HG03097 (cell line): ENCODE data around the gene KIF3A.
A peak's percentile ranks its signal among the peaks of the same experiment; 100 is the strongest.

Experiments
- ATAC-seq: cut with Tn5 transposase; IDR thresholded peaks from one replicate; pipeline ENCODE4 v1.9.1; 2021; ENCODE audit not compliant: unreplicated experiment, low FRiP score

The KIF3A gene

DNA sequence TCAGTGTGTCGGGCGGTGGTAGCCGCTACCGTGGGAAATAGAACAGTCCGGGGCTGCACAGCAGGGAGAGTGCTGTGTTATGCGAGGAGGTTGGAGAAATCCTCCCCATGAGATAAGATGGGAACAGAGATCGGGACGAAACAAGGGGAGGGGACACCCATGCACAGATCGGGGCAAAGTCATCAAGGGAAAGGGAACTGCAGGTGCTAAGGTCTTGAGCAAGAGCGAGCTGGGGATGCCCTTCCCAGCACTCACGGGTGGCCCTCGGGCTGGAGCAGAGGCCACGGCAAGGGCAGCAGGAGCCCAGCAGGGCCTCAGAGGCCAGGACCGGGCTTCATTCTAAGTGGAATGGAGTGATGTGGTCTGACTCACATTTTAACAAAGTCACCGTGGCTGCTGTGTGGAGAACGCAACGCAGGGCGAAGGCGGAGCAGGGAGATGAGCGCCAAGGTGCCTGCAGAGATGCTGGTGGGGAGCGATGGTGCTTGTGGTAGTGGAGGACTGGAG lies 71.7 kb downstream of the KIF3A start:
- no peak for ATAC-seq

DNA sequence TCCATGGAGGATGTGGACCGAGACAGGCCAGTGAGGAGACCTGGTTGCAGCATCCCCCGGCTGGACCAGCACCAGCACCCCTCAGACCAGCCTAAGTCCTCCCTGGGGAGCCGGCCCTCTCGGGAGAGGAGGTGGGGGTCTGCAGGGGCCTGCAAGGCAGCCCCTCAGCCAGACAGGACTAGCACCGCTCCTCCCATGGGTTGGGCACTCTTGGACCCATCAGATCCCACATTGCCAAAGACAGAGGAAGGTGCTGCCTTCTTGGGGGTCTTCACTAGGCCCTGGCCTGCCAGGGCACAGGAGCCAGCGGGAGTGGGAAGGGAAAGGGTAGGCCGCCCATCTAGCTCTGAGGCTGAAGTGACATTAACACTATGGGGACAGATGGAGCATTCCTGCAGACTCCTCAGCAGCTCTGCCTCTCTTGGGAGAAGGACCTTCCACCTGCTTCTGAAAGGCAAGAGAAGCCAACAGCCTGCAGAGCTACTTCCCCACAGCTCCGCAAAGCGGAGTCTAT lies 72.6 kb downstream of the KIF3A start:
- ATAC-seq = no peak

- peak; percentile 30 for ATAC-seq
Measured at GRCh38 chr5:132663771-132664695, 73.3 kb downstream of the KIF3A start.

- ATAC-seq = peak; percentile 56
Measured at GRCh38 chr5:132662925-132663770, 74.2 kb downstream of the KIF3A start.

- no peak for ATAC-seq
Measured at GRCh38 chr5:132662004-132662401, 75.3 kb downstream of the KIF3A start.

GRCh38 chr5:132661231-132662003 lies 75.9 kb downstream of the KIF3A start:
- no peak for ATAC-seq

DNA sequence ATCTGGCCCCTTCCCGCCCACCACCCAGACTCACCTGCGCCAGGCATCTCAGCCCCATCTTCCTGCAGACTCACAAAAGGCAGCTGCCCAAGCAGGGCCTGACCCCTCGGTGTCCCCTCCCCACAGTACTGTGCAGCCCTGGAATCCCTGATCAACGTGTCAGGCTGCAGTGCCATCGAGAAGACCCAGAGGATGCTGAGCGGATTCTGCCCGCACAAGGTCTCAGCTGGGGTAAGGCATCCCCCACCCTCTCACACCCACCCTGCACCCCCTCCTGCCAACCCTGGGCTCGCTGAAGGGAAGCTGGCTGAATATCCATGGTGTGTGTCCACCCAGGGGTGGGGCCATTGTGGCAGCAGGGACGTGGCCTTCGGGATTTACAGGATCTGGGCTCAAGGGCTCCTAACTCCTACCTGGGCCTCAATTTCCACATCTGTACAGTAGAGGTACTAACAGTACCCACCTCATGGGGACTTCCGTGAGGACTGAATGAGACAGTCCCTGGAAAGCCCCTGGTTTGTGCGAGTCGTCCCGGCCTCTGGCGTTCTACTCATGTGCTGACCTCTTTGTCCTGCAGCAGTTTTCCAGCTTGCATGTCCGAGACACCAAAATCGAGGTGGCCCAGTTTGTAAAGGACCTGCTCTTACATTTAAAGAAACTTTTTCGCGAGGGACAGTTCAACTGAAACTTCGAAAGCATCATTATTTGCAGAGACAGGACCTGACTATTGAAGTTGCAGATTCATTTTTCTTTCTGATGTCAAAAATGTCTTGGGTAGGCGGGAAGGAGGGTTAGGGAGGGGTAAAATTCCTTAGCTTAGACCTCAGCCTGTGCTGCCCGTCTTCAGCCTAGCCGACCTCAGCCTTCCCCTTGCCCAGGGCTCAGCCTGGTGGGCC lies 77.5 kb downstream of the KIF3A start:
- ATAC-seq = no peak

- no peak for ATAC-seq
Measured at GRCh38 chr5:132658381-132659302, 78.7 kb downstream of the KIF3A start.

GRCh38 chr5:132657676-132658380 lies 79.5 kb downstream of the KIF3A start, which contains the start of gene IL13:
Gene IL13 (plus strand): TSS chr5:132658173. CDS start chr5:132658187, 14 bp downstream.
- ATAC-seq = no peak

DNA sequence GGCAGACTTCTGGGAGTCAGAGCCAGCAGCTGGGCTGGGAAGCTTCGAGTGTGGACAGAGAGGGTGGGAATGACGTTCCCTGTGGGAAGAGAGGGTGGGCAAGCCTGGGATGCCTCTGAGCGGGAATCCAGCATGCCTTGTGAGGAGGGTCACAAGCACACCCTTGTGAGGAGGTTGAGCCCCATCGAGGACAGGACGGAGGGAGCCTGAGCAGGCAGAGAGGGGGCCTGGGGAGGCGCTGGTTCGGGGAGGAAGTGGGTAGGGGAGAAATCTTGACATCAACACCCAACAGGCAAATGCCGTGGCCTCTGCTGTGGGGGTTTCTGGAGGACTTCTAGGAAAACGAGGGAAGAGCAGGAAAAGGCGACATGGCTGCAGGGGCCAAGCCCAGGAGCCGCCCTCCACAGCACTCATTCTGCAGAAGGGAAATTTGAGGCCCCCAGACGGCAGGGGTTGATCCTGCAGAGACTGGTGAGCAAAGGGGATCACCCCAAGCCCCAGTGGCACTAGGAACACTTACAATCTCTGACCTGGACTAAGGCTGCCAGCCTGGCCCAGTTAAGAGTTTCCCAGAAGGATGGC lies 80.5 kb downstream of the KIF3A start:
- ATAC-seq = no peak

DNA sequence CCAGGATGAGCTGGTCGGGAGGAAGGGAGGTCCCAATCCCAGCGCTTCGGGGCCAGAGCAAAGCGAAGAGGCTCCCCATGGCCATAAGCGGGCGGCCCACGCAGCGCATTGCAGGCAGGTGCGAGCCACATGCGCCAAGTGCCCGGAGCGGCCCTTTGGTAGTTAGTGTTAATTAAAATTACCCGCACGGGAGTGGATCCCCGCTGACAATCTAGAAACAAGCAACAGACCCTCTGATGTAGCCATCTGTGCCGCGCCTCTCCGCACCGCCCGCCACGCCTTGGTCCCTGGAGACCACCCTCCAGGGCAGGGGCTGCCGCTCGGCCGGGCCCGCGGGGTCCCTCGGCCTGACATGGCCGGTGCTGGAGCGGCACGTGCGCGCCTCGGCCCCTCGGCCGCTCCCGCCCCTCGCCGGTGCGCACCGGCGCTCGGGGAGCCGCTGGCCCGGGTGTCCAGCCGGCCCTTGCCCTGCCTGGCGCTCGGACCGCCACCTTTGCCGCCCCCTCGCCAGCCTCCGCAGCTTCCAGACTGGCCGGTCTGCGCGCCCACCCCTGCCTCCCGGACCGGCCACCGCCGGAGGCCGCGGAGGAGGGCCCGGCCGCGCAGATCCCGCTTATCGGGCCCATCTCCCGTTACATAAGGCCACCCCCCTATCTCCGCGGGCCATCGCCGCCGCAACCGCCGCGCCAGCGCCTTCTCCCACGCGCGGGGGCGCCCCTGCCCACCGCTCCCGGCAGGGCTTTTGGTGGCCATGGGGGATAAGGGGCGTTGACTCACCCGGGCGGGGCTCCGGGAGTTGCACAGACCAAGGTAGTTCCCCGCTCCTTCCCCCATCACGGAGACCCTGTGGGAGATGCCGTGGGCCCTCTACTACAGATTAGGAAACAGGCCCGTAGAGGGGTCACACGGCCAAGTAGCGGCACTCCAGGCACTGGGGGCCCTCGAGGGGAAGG lies 81.2 kb downstream of the KIF3A start:
- ATAC-seq = no peak

DNA sequence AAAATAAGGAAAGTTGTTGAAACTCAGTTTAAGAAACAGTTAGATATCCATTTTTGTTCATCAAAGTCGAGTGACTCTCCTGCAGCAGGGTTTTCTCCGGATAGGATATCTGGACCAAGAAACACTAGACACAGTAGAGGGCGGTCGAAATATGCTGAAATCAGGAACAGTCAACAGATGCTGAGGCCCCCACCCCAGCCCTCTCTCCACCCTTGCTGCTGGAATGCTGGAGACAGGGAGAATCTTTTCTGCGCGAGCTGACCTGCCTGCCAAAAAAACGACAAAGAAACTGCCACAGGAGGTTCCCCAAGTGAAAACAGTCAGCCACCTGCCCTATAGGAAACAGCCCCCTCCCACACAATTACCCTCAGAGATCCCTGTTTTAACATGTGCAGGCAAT lies 83.6 kb downstream of the KIF3A start:
- no peak for ATAC-seq

- no peak for ATAC-seq
Measured at GRCh38 chr5:132651838-132652469, 85.4 kb downstream of the KIF3A start.

DNA sequence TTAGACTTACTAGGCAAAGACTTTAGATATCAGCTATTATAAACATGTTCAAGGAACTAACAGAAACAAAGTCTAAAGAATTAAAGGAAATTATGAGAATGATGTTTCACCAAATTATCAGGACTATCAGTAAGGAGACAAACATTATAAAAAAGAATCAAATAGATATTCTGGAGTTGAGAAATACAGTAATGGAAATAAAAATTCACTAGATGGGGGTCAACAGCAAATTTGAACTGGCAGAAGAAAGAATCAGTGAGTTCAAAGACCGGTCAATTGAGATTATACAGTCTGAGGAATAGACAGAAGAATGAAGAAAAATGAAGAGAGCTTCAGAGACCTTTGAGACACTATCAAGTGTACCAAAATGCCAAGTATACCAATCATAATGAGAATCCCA lies 89.0 kb downstream of the KIF3A start:
- ATAC-seq = no peak

DNA sequence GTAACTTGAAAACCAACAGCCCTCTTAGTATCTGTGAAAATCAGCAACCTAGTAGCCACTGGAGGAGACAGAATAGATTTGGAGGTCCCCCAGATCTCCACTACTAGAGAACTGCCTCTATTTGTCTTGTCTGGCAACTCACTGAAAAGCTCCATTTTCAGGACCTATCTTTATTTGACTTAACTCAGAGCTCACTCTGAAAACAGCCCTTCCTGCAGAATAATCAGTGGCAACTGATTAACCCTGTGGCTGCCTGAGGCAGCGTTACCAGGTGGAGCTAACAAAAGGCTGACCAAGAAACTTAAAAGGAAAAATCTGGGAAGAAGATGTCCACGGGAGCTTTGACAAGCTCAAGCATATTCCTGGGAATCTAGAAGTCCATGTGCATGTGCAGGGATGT lies 89.9 kb downstream of the KIF3A start:
- no peak for ATAC-seq
